NAMALWA (cell line): ENCODE results near the gene SPNS3.

Source experiments
- DNase-seq: peaks from one replicate; pipeline ENCODE4 v3.0.0-alpha.2; 2015; ENCODE audit warnings: low spot score

SPNS3 gene

DNA sequence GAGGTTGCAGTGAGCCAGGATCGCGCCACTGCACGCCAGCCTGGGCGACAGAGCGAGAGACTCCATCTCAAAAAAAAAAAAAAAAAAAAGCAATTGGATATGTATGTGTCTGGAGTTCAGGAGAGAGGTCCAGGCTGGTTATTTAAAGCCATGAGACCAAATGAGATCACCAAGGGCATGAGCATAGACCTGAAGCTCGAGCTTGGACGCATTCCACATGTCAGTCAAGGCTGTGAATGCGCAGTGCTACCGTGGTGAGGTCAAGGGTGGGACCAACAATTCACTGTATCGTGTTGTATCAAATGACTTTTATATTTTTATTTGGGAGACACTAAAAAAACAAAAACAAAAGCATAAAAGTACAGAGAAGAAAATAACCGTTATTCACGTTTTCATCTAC, 35.8 kb downstream of the SPNS3 start:
- no peak for DNase-seq

DNA sequence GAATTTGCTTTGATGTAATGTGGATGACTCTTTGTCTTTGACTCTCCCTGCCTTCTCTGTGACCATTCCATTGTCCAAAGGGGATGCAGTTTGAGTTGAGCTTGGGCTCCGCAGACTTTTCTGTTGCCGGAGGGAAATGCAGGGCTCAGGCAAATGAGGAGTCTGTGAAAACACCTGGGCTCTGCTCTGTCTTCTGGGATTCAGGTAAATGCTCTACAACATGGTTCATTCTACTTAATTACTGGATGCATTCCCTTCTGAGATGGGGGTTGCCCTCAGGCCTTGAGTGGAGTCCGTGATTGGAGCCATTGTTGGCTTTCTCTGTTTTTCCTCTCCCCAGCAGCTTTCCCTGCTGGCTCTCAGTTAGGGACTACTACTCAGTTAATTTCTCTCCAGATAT, 38.5 kb downstream of the SPNS3 start:
- no peak for DNase-seq

DNA sequence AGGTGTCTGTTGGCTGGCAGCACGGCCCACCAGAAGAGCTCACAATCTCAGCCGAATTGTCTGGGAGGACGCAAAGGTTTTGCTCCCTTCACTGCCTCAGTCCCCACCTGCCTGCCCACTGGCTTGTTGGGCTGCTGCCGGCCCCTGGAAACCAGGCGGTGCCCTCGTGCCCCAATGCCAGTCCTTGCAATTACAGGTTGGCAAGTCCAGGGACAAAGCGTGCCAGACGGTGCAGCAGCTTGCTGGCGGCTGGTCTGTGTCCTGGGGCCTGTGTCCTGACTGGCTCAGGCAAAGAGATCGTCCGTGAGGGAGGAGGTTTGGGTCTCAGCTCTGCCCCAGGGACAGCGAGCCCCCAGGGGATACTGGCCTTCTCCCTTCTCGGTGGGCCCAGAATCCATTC, 40.4 kb downstream of the SPNS3 start:
- DNase-seq: no peak

DNA sequence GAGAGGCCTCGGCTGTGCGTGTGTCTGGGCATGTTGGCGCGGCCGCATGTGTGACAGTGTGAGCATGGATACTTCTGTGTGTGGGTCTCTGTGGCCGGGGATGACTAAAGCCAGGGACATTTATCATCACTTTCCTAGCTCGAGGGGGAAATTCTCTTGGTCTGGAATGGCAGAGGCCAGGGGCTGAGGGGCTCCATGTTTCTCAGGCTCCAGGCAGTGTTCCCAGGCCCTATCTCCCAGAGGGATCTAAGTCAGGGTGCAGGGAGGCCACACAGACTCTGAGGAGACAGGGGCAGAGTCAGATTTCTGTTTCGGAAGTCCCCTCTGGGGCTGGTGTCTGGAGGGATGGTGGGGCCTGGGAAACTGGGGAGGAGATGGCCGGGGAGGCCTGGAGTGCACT, 41.3 kb downstream of the SPNS3 start:
- DNase-seq: no peak

DNA sequence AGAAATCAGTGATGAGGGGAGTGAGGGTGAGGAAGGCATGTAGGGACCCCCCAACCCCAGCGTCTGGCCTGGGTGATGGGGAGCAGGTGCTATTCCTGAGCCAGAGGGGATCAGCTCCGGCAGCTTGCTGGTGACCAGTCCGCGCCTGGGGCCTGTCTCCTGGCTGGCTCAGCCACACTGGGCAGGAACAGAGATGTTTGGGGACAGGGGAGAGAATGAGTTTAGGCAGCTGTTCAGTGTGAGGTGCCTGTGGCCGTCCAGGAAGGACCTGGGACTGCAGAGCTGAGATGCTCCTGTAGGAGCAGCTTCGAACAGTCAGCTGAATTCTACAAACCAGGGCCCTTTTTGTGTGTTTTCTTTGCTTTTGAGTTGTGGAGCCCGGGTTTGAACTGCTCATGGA, 41.7 kb downstream of the SPNS3 start:
- DNase-seq: no peak

DNA sequence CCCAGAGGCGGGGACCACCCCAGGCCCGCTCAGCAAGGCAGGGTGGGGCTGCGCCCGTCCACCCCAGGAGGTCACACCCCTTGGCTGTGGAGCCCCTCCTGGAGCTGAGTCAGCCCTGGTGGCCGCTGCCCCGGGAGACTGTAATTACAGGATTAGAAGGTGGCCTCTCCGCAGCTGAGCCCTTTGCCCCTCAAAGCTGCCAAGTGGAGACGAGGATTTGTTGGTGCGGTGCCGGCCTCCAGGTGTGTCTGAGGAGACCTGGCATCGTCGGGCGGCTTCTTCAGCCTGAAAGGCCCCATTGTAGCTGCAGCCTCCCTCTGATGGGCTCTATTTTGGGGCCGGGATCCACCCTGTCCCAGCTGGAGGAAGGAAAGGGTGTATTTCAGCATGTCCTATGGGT, 42.3 kb downstream of the SPNS3 start:
- DNase-seq: no peak

DNA sequence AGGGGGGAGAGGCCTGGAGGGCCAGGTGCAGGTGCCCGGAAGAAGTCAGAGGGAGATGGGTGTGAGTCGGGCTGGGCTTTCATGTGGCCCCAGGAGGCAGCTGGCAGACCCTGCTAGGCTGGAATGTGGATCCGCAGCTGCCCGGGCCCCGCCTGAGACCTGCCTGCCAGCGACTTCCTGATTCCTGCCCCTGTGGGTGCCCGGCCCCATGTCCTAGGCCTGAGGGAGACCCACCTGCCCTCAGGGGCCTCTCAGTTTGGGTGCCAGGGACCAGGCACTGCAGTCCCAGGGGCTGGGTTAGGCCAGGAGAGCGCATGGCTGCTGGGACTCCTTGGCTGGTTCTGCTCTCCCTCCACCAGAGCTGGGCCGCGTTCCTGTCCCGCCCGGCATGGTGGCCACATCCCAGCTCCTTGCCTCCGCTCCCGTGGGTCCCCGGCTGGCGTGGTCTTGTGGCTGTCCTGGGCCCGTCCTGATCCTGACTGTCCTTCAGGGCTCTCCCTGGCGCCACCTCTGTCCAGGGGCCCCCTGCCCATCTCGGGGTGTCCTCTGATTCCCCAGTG, 42.9 kb downstream of the SPNS3 start:
- no peak for DNase-seq

DNA sequence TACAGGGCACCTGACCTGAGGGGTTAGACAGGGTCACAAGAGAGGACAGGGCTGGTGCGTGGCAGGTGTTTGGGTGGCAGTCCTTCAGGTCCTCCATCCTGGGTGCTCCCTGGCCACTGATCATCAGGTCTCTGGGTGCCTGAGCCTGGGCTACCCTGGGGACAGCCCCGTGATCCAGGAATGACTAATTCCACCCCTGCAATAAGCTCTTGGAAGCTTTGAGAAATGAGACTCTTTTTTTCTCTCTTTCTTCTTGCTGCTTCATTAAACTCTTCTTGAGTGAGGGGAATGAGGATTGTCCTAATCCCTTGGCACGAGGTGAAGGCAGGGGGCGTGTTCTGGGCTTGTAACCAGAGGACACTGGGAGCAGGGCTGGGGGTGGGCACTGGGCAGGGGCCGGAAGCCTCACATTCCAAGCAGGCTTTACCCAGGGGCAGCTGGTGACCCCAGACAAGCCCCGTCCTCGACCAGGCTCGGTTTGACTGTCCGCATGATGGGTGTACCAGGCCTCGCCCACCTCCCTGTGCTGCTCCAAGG, 43.6 kb downstream of the SPNS3 start:
- no peak for DNase-seq

DNA sequence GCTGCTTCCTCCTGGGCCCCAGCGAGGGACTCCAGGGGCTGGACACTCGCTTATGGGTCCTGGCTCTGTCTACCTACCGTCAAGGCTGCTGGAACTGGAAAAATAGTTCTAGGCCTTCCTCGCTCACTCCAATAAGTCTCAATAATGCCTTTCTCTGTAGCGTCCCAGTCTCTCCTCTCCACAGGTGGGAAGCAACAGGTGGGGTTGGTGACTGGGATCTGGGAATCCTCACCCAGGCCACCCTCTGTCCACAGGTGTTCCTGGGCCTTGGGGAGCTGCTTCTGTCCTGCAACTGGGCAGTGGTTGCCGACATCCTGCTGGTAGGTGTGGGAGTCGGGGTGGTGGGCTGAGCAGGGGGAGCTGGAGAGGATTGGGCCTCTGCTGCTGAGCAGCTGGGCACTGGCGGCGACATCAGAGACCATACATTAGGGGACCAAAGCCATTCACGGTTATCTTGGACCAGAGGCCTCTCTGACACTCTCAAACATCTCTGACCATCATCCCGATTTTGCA, 44.6 kb downstream of the SPNS3 start:
- DNase-seq: no peak

DNA sequence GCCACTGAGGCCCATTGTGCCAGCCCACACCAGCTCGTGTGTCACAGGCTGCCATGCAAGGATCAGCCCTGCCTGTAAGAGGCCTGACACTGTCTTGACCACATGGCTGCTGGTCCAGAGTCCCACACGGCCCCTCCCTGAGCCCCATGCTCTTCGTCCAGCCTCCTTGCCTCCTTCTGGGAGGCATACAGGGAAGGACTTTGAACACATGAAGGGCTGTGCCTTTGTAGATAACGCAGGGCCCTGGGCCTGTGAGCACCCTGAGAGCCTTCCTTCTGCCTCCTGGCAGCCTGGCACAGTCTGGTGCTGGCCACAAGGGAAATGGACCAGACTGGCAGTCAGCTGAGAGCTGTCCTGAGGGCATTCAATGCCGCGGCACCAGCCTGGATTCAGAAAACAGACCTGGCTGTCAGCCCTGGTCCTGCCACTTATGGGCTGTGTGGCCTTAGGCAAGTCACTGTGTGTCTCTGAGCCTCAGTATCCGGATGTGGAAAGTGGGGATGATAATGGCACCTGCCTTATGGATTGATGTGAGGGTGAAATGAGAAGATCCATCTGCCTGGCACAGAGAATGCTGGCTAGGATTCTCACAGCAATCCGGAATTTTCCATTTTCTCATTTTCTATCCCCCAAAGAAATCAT, 45.7 kb downstream of the SPNS3 start:
- no peak for DNase-seq

DNA sequence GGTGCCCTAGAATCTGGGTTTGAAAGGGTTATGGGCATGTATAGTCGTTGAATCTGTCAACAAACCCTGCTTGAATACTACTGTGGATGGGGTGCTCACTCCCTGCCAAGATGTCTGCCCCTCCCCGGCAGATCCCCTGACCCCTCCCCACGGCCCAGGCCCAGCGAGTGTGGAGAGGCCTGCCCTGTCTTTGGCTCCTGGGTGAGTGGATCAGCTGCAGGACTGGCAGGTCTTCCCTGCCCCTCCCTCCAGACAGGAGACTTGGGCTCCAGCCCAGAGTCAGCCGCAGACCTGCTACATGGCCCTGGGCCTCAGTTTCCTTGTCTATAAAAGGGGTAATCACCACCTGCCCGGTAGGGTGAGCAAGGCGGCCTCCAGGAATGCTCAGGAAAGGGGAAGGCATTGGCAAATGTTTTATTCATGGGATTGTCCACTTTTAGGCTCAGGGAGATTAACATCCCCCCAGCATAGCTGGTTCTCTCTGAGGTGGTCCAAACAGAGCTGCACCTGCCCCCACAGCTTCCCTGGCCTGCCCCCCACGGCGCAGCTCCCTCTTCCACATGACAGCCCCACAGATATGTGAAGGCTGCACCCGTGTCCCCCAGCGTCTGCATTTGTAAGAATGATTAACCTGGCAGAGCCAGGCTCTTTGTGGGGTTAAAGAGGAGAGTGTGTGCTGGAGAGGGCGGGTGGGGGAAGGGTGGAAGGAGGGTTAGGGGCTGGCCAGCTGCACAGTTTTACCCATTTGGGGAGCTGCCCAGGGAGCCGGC, 46.4 kb downstream of the SPNS3 start:
- no peak for DNase-seq

DNA sequence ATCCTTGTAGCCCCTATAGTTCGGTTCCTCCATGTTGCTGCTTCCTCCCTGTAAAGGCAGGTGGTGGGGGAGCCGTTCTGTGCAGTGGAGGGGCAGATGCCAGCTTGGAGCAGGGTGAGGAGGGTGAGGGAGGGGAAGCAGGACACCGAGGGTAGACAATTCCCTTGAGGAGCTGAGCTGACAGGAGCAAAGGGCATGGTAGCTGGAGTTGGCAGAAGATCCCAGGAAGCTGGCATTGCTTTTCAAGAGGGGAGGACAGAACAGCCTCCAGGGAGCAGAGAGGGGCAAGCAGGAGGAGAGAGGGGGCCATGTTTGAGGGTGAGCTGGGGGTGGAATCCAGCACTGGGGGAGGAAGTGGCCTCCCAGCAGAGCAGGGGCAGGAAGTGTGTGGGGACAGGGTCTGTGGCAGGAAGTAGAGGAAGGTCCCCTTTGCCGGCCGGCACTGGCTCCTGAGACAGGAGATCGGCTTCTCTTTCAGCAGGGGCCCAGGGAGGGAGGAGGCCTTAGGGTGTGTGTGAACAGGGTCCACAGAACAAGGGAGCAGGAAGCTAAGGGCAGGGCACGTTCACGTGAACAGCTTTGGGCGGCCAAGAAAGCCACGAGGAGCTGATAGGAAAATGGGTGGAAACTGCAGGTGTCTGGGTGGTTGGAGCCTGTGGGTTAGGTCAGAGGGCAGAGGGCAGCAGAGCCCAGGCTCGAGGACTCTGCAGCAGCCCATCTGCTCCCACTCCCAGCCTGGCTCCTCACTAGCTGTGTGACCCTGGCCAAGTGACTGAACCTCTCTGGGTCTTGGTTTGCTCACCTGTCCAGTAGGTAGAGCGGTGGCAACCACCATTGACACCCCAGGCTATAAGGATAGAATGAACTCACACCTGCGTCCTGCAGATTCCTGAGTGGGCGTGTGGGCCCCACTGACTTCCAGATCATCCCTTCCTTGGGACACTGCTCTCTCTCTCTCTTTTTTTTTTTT, 47.5 kb downstream of the SPNS3 start:
- no peak for DNase-seq

DNA sequence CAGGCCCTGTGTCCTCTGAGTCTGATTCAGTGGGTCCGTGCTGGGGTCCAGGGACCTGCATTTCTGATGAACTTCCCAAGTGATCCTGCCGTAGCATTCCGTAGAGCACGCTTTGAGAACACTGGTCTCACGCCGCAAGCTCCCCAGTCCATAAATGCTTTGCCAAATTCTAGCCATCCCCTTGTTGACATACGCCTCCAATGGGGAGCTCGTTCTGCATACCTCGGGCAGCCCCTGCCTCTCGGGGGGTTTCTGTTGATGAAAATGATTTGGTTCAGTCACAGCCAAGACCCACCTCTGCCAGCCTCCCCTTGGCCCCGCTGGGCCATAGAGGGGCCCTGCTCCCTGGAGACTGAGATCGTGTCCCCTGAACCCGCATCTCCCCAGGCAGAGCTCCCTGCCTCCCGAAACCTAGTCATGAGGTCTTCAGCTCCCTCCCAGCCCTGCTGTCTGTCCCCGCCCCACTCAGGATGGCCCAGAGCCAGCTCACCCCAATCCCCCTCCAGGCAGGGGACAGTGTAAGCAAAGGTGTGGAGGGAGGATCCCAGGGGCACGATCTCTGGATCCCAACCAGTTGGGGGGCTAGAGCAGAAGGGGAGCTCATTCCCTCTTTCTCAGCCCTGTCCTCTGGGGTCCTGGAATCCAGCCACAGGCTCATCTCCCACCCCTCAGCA, 48.7 kb downstream of the SPNS3 start:
- no peak for DNase-seq

DNA sequence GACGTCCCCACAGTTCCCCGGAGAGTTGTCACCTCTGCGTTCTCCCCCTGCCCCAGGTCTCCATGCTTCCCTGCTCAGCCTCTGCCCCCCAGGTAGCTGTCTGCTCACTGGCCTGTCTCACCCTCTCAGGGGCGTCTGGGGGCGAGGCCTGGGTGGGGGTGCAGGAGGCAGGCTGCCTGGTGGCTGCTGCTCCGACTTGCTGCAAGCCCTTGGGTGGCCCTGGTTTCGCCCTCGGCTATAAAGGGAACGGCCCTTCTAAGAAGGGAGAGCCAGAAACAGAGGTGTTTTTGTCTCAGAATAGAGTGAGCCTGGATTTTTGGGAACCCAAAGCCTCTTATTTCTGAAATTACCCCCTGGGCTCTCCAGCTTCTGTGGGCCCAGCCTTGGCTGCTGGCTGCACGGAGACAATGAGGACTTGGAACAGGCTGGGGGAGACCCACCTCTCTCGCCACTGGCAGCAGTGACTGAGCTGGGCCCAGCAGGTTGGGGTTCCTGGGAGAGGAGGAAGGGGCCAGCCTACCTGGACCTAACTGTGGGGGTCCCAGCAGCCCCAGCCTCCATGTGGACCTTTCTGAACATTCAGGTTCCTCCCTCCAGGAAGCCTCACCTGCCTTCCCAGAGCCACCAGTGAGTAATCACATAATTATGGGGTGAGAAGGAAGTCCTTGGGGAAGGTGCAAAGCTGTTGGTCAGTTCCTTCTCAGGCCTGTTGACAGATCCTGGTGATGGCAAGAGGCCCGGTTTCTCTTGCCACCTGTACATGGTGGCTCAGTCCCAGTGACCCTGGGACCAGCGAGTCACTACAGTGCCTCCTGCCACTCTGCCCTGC, 49.5 kb downstream of the SPNS3 start:
- DNase-seq: no peak

DNA sequence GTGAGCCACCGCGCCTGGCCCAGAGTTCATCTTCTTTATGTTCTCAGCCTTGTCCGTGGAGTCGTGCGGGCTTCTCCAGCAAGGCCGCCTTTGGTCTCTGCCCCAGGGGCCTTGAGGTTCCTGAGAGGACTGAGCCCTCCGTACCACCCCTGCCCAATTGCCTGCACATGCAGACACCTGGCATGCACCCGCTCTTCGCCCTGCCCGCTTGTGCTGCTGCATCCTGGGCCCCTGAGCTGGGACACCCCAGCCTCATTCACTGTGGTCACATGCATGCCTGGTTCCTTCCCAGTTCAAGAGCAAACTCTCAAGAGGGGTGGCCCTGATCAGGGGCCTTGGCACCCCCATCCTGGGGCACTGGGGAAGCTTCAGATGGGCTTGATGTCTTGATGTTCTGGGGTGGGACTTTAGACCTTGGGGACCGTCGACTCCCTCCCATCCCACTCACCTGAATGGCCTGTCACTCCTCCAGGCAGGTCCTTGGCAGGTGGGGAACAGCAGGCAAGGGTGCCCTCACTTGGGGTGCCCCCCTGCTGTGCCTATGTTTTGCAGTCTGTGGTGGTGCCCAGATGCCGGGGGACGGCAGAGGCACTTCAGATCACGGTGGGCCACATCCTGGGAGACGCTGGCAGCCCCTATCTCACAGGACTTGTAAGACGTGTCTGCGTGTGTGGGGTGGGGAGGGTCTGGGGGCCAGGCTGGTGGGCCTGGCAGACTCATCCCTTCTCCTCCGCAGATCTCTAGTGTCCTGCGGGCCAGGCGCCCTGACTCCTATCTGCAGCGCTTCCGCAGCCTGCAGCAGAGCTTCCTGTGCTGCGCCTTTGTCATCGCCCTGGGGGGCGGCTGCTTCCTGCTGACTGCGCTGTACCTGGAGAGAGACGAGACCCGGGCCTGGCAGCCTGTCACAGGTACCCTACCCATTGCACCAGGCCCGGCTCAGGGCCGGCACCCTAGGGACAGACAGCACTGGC, 52.2 kb downstream of the SPNS3 start:
- DNase-seq: no peak

DNA sequence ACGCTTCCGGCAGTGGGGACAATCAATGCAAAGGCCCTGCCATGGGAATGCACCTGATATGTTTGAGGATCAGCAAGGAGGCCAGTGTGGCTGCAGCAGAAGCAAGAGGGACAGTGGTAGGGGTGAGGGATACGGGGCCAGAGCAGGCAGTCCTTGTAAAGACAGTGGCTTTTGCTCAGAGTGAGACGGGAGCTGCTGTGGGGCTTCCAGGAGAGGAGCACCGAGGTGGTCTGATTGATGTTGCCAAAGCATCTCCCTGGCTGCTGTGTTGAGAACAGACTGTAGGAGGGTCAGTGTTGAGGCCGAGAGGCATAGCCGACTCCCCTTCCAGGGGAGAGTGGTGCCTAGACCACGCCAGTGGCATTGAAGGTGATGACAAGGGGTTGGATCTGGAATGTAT, 53.6 kb downstream of the SPNS3 start:
- DNase-seq: no peak

DNA sequence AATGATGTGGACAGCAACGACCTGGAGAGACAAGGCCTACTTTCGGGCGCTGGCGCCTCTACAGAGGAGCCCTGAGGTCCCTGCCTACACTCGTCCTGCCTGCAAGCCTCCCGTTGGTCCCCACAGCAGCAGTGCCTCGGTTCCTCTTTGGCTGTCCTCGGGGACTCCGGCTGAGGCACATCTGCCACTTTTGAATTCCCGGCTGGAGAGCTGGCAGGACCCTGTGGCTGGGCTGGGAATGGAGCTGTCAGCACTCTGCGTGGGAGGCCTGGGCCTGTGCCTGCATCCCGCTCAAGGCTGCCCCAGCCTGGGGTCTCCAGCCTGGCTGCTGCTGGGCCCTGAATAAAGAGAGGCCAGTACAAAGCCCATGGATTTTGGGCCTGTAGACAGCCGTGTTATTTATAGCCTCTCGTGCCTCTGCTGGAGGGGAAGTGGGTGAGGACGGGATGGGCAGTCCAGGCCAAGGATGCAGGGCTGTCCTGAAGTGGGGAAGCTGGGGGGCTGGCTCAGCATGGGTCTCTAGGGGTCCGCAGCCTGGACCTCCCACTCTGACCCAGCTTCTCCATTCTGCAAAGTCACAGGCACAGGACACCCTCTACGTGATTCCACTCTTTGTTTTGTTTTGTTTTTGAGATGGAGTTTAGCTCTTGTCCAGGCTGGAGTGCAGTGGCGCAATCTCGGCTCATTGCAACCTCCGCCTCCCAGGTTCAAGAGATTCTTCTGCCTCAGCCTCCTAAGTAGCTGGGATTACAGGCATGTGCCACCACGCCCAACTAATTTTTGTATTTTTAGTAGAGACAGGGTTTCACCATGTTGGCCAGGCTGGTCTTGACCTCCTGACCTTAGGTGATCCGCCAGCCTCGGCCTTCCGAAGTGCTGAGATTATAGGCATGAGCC, 54.3 kb downstream of the SPNS3 start:
- no peak for DNase-seq

DNA sequence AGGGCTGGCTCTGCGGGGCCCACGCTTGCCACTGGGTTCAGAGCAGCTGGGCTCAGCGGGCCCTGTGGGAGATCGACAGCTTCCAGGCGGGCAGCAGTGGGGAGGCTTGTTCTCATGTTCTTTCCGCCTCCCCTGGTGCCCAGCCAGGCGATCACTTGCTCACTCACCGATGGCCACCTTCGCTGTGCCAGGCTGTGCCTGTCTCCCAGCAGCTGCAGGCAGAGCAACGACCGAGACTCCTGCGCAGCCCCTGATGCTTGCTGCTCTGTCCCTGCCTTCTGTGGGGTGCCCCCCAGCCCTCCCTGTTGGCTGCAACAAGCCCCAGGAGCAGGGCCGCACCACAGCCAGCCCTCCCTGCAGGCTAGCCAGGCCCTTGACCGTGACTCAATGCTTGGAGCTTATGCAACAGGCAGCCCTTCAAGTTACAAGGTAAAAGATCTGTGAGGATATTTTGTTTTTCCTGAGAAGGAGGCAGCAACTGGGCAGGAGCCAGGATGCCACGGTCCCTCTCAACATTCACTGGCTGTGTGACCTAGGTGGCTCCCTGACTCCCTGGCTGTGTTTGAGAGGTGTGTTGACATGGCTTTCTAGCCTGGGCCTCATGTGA, 55.4 kb downstream of the SPNS3 start:
- DNase-seq: no peak
